HepG2 (cell line): ENCODE results near the gene B9D2. TPM values are rescaled to one million over a fixed set of nuclear protein-coding genes. Genes with fewer than 3 reads are reported as not detected.
"Not testable (repeated sequence)": the region's sequence is repeated elsewhere in the genome, so short reads cannot be mapped to it uniquely, and the experiment has no call there.

ENCODE experiments used
- ATAC-seq: fragments of 200-7000 bp; cut with Tn5 transposase; 3 replicates; pipeline ENCODE4 v1.9.1; 2020; ENCODE audit warnings: mild to moderate bottlenecking, moderate library complexity
- BruUV-seq: library from RNA; stranded (reverse); fragments of 400-500 nt; replicated peaks from 2 replicates; lab custom pipeline; 2021; lab: Mats Ljungman, UMichigan
- CTCF ChIA-PET: fragments of 300-600 bp; formaldehyde crosslinking; extraction: SDS; loops from one replicate; lab custom pipeline; 2021; ENCODE audit warnings: low total read pairs, inconsistent platforms, low intra/inter-chr PET ratio; lab: Yijun Ruan, JAX
- POLR2A ChIA-PET: fragments of 350-600 bp; sonication (Branson Sonifier 250); formaldehyde crosslinking; loops from one replicate; lab custom pipeline; 2020; ENCODE audit warnings: antibody characterized with exemption, inconsistent platforms; lab: Yijun Ruan, JAX
- DNase-seq: peaks from one replicate; pipeline ENCODE4 v3.0.0-alpha.2; 2015; ENCODE audit warnings: low spot score
- FAIRE-seq: peaks from 3 replicates; lab custom pipeline; 2011; peaks lifted over from hg19 to GRCh38; lab: Jason Lieb, UNC
- H2AFZ ChIP-seq: one replicate; pipeline ENCODE4 v1.6.1; 2011; ENCODE audit warnings: low read length, inconsistent platforms
- H3K27ac ChIP-seq: fragments of 300-600 bp; 3 replicates; pipeline ENCODE4 v1.8.0; 2011; ENCODE audit warnings: mixed run types, mild to moderate bottlenecking, mixed read lengths, low read length, inconsistent platforms; ENCODE audit not compliant: insufficient read depth; ENCODE audit errors: extremely low read length
- H3K27me3 ChIP-seq, 2 experiments: fragments of 200-600 bp in 1 of 2; 2 replicates in 1 of 2; 3 replicates in 1 of 2; pipeline versions ENCODE4 v1.6.0 to v1.8.0; 2011; ENCODE audit warnings: low read length in 2 of 2, mild to moderate bottlenecking in 2 of 2, moderate library complexity in 2 of 2, inconsistent platforms in 1 of 2; ENCODE audit not compliant: insufficient read depth in 2 of 2, control insufficient read depth in 1 of 2
- H3K36me3 ChIP-seq, 2 experiments: fragments of 200-600 bp in 1 of 2; replicated peaks in 1 of 2; 2 replicates in 1 of 2; 3 replicates in 1 of 2; pipeline versions ENCODE4 v1.5.1 to v1.8.0; 2011; ENCODE audit warnings: low read length in 2 of 2, inconsistent platforms in 1 of 2; ENCODE audit not compliant: insufficient read depth in 2 of 2, control insufficient read depth in 1 of 2
- H3K4me1 ChIP-seq: 2 replicates; pipeline ENCODE4 v1.5.1; 2012; ENCODE audit warnings: low read length, inconsistent platforms; ENCODE audit not compliant: insufficient read depth
- H3K4me2 ChIP-seq: 2 replicates; pipeline ENCODE4 v1.6.0; 2011; ENCODE audit warnings: low read depth, low read length, inconsistent platforms
- H3K4me3 ChIP-seq, 3 experiments: fragments of 200-600 bp in 1 of 3; sonication (generic), shearing (Covaris generic) in 1 of 3; replicated peaks in 1 of 3; 2 replicates each; pipeline ENCODE4 v1.5.1; 2011 to 2016; ENCODE audit warnings: low read length in 3 of 3, inconsistent platforms in 2 of 3, low read depth in 2 of 3, mild to moderate bottlenecking in 2 of 3, control low read depth in 1 of 3, mixed read lengths in 1 of 3; ENCODE audit not compliant: insufficient read depth in 1 of 3
- H3K79me2 ChIP-seq: one replicate; pipeline ENCODE4 v1.6.1; 2011; ENCODE audit warnings: low read length, inconsistent platforms; ENCODE audit not compliant: insufficient read depth
- H3K9ac ChIP-seq: 2 replicates; pipeline ENCODE4 v1.6.0; 2011; ENCODE audit warnings: mild to moderate bottlenecking, low read depth, low read length, inconsistent platforms; ENCODE audit not compliant: insufficient read depth
- H3K9me3 ChIP-seq: 2 replicates; pipeline ENCODE4 v1.5.1; 2012; ENCODE audit warnings: mild to moderate bottlenecking, low read length
- H4K20me1 ChIP-seq: 2 replicates; pipeline ENCODE4 v1.6.0; 2011; ENCODE audit warnings: inconsistent platforms, mild to moderate bottlenecking, low read length, moderate library complexity; ENCODE audit not compliant: insufficient read depth
- KDM3A ChIP-seq: IDR thresholded peaks from 2 replicates; pipeline ENCODE4 v1.6.1; 2018; ENCODE audit warnings: low read depth, missing compliant biosample characterization
- MAFF ChIP-seq: IDR thresholded peaks from 2 replicates; pipeline ENCODE4 v1.6.1; 2011; ENCODE audit warnings: low read depth, low read length, improper control_type of control experiment
- MAFK ChIP-seq, 2 experiments: IDR thresholded peaks in 1 of 2; conservative IDR thresholded peaks in 1 of 2; 2 replicates each; pipeline ENCODE4 v1.6.1; 2011; ENCODE audit warnings: improper control_type of control experiment in 2 of 2, low read length in 2 of 2
- SALL1 ChIP-seq: sonication (generic); formaldehyde crosslinking; IDR thresholded peaks from 2 replicates; pipeline ENCODE4 v1.8.0; 2022; ENCODE audit warnings: mild to moderate bottlenecking, missing genetic modification reagents
- TOE1 ChIP-seq: sonication (generic); formaldehyde crosslinking; IDR thresholded peaks from 2 replicates; pipeline ENCODE4 v1.4.0; 2020; ENCODE audit warnings: mild to moderate bottlenecking, missing genetic modification reagents
- ZMYM2 ChIP-seq: sonication (generic); formaldehyde crosslinking; IDR thresholded peaks from 2 replicates; pipeline ENCODE4 v1.8.0; 2022; ENCODE audit warnings: mild to moderate bottlenecking, missing genetic modification reagents
- ZNF530 ChIP-seq: sonication (generic); formaldehyde crosslinking; IDR thresholded peaks from 2 replicates; pipeline ENCODE4 v1.5.0; 2020; ENCODE audit warnings: low read depth, mild to moderate bottlenecking, missing genetic modification reagents
- ZNF713 ChIP-seq: sonication (generic); formaldehyde crosslinking; IDR thresholded peaks from 2 replicates; pipeline ENCODE4 v1.4.0; 2020; ENCODE audit warnings: mild to moderate bottlenecking, missing genetic modification reagents
- WGBS: methylation state at CpG from one replicate; pipeline ENCODE4 v1.1.6; 2017; ENCODE audit warnings: low lambda C conversion rate; 5-methylcytosine and 5-hydroxymethylcytosine counted together
- in situ Hi-C: cut with HindIII; loops from 2 replicates; pipeline ENCODE4 v1.10.0; 2017; ENCODE audit warnings: low pct_unique_long_range_greater_than_20kb; ENCODE audit not compliant: extremely low pct_ligation_motif_present
- intact Hi-C: fragments of 100-400 bp; cut with micrococcal nuclease; formaldehyde crosslinking; loops from one replicate; pipeline ENCODE4 v1.10.0; 2022; ENCODE audit not compliant: unreplicated experiment
- polyA plus RNA-seq, 8 experiments: library from polyadenylated mRNA; depleted of rRNA in 3 of 8; stranded (reverse) in 7 of 8; unstranded in 1 of 8; fragments of >200 nt; fragmentation: Illumina TruSeq in 4 of 8; extraction: Trizol in 4 of 8; gene quantifications; 2 replicates each; pipeline versions ENCODE4 v1.2.1 to v1.2.3, GENCODE V29; 2011 to 2016; ENCODE audit warnings: low read depth in 4 of 8, missing spikeins in 1 of 8, mixed read lengths in 1 of 8; ENCODE audit not compliant: insufficient read depth in 1 of 8
- total RNA-seq, 5 experiments: library from RNA; depleted of rRNA; stranded (reverse); fragments of >200 nt; fragmentation: Illumina TruSeq; extraction: Trizol; gene quantifications; 2 replicates each; pipeline ENCODE4 v1.2.3, GENCODE V29; 2016; ENCODE audit warnings: low read depth in 1 of 5

B9D2 gene
- total and polyA plus RNA-seq, 2 of the 13 experiments (the other 11 are each of a cell fraction or from before 2014, with no cell fraction given), result 3.1 to 4.4 TPM

DNA sequence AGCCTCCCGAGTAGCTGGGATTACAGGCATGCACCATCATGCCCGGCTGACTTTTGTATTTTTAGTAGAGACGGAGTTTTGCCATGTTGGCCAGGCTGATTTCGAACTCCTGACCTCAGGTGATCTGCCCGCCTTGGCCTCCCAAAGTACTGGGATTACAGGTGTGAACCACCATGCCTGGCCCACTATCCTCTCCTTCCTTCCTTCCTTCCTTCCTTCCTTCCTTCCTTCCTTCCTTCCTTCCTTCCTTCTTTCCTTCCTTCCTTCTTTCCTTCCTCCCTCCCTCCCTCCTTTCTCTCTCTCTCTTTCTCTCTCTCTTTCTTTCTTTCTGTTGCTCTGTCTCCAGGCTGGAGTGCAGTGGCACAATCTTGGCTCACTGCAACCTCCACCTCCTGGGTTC lies 7.2 kb upstream of the B9D2 start:
- H3K9ac ChIP-seq, DNase-seq, H3K4me2 ChIP-seq, H3K4me3 ChIP-seq, POLR2A ChIA-PET, H4K20me1 ChIP-seq, H3K79me2 ChIP-seq, BruUV-seq, H3K9me3 ChIP-seq, H3K36me3 ChIP-seq, H3K27me3 ChIP-seq, in situ Hi-C loops, ATAC-seq, FAIRE-seq, H3K27ac ChIP-seq, H2AFZ ChIP-seq, CTCF ChIA-PET, intact Hi-C loops: not testable (repeated sequence)
- 98% methylated on average over 5 of the region's 5 CpGs for WGBS
- H3K4me1 ChIP-seq, result peaks cover 25% of the 10 kb centered on the region

DNA sequence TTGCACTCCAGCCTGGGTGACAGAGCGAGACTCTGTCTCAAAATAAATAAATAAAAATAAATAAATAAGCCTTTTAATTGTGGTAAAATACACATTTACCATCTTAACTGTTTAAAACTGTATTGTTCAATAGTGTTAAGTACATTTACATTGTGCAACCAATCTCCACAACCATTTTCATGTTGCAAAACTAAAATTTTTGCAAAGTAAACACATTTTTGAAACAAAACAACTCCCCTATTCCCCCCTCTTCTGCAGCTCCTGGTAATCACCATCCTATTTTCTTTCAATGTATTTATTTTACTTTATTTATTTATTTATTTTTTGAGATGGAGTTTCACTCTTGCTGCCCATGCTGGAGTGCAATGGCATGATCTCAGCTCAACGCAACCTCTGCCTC lies 5.8 kb upstream of the B9D2 start:
- TF ChIP-seq SALL1 (CRISPR knock-in tag) (no peak), ZNF713 (CRISPR knock-in tag) (no peak), MAFF (peak; percentile 25; the same call in 1 of the 2 replicates), ZMYM2 (CRISPR knock-in tag) (no peak), ZNF530 (no peak), KDM3A (CRISPR knock-in tag) (no peak), TOE1 (CRISPR knock-in tag) (no peak), MAFK (conservative IDR thresholded peaks at IDR 0.05 in 1 of 2, IDR thresholded peaks at IDR 0.05 in 1 of 2; ENCODE audit: low read length in 2 of 2) (peak; percentile 2 to 51; a peak in 2 of 4 replicates)
- in situ Hi-C loops (no loop called here), intact Hi-C loops (no loop called here)
- H3K4me2 ChIP-seq, result no peak overlapping the region
- no peaks in the 10 kb centered on the region; a peak in 1 of 5 replicates for H3K27me3 ChIP-seq
- FAIRE-seq (no peak), ATAC-seq (no peak), DNase-seq (no peak)
- H4K20me1 ChIP-seq, result no peaks in the 10 kb centered on the region
- 98% methylated on average over 2 of the region's 2 CpGs for WGBS
- H3K79me2 ChIP-seq, result peaks cover 13% of the 10 kb centered on the region
- no peak overlapping the region for H2AFZ ChIP-seq
- H3K9me3 ChIP-seq, result no peaks in the 10 kb centered on the region
- no peak overlapping the region for H3K4me3 ChIP-seq
- H3K4me1 ChIP-seq, result peaks cover 32% of the 10 kb centered on the region
- ChIA-PET CTCF (no interaction called here), POLR2A (interaction anchor here (1.1 kb wide), 1 partner anchor 70 kb away, joined by 3 read pairs; the partner anchor contains the start of gene DMAC2)
- no peak overlapping the region for H3K27ac ChIP-seq
- H3K36me3 ChIP-seq, result no peaks in the 10 kb centered on the region; a peak in 1 of 5 replicates
- no peak overlapping the region for H3K9ac ChIP-seq
- no TSS peak for BruUV-seq
